Choroid plexus epithelial cell (primary cell): Measurements from ENCODE around the gene ATP10B.

Experiments
- DNase-seq: peaks from one replicate; pipeline ENCODE4 v3.0.0-alpha.2; 2010; ENCODE audit warnings: low read depth
- H3K4me3 ChIP-seq: 2 replicates; pipeline ENCODE4 v1.5.1; 2011; ENCODE audit warnings: low read depth, mild to moderate bottlenecking, control low read depth, low read length, moderate library complexity
- TF ChIP-seq, protein P1 (sequence below): conservative IDR thresholded peaks from 2 replicates; pipeline ENCODE4 v1.5.1; 2011; ENCODE audit warnings: low read depth, mild to moderate bottlenecking, control low read depth, inconsistent platforms, low read length, moderate library complexity

Gene ATP10B

DNA sequence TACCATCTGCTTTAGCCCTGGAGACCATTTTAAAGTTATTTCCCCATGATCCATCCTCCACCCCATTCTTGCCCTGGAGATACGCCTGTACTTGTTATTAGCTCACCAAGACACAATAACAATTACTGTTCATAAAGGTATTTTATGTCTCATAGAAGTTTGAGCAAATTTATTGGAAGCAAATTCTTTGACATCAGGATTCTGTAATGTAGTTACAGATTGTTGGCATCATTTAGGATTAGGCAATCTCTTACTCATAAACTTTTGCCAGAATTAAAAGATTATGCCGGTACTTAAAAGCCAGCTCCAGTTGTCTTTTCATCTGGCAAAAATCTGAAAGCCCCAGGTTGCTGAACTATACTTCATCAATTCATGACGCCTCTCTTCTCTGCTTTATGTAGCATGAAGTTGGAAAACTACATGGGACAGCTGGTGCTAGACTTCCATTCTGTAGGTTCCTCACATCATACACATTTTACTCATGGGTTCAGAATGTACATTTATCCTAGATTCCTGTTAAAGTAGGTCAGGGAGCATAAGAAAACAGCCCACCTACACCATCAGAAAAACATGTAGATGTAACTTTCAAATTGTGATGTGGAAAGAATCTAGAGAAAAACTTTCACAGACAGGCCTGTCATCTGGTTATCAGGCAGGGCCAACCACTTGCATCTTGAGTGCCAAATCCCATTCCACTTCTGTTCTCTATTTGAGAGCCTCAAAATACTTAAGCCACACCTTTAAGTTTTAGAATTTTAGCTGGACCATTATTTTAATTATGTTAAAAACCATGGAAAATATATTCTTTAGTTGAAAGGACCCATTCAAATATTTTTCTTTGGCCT, 14.0 kb downstream of the ATP10B start:
- TF ChIP-seq, protein P1, sequence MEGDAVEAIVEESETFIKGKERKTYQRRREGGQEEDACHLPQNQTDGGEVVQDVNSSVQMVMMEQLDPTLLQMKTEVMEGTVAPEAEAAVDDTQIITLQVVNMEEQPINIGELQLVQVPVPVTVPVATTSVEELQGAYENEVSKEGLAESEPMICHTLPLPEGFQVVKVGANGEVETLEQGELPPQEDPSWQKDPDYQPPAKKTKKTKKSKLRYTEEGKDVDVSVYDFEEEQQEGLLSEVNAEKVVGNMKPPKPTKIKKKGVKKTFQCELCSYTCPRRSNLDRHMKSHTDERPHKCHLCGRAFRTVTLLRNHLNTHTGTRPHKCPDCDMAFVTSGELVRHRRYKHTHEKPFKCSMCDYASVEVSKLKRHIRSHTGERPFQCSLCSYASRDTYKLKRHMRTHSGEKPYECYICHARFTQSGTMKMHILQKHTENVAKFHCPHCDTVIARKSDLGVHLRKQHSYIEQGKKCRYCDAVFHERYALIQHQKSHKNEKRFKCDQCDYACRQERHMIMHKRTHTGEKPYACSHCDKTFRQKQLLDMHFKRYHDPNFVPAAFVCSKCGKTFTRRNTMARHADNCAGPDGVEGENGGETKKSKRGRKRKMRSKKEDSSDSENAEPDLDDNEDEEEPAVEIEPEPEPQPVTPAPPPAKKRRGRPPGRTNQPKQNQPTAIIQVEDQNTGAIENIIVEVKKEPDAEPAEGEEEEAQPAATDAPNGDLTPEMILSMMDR = no peak
- no peak for DNase-seq
- H3K4me3 ChIP-seq = no peak overlapping the region

- no peak for DNase-seq
- no peak overlapping the region for H3K4me3 ChIP-seq
- TF ChIP-seq, protein P1 = no peak
These were observed 14.8 kb downstream of the ATP10B start for GRCh38 chr5:160837211-160837610.

DNA sequence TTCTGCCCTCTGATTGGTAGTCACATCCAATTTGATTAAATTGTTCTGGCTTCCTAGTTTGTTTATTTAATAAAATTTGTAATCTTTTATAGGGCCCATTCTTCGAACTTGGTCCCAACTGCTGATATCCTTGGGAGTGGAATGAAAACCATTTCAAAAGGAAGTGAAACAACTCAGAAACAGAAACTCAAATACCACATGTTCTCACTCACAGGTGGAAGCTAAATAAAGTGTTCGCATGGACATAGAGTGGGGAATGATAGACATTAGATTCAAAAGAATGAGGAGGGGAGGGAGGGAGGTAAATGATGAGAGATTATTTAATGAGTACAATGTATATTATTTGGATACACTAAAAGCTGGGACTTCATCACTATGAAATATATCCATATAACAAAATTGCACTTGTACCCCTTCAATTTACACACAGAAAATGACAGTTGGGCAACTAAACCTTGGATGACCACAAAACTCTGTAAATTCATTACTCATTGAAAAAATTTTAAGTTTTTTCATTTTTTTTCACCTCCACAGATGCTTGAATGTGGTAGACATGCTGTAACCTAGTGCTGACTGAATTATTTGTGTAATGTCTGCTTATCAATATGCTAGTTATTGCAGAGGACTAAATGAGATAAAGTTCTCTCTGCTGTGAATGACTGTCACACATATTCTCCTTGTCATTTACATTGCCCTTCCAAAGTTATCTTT, 16.0 kb downstream of the ATP10B start:
- no peak overlapping the region for H3K4me3 ChIP-seq
- DNase-seq = no peak
- TF ChIP-seq, protein P1 = no peak

GRCh38 chr5:160835376-160835775, 16.6 kb downstream of the ATP10B start:
- DNase-seq = no peak
- H3K4me3 ChIP-seq = no peak overlapping the region
- TF ChIP-seq, protein P1 = no peak

GRCh38 chr5:160833806-160834205, 18.2 kb downstream of the ATP10B start:
- TF ChIP-seq, protein P1 = no peak
- DNase-seq = no peak
- H3K4me3 ChIP-seq = no peak overlapping the region

GRCh38 chr5:160831801-160832200, 20.2 kb downstream of the ATP10B start:
- TF ChIP-seq, protein P1 = no peak
- no peak overlapping the region for H3K4me3 ChIP-seq
- no peak for DNase-seq
